ENCODE results near the gene TBR1.

DNA sequence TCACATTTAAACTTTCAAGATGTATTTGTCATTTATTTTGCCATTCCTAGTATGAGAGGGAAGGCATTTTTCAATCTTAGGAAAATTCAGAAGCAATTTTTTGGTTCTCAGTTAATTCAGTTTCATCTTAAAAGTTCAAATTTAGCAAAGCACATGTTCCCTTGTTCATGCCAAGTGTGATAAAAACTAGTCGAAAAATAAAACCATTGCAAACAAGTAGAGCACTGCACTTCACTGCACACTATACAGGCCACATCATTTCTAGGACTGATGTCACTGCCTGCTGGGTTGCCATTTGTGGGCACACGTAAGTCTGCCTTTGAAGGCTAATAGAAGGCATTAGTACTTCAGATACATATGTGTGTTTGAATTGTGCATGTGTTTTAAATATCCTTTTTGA lies 14.3 kb downstream of the TBR1 start:
- TF ChIP-seq CTCF (IDR thresholded peaks at IDR 0.05) = no peak
- no peak for TF ChIP-seq POLR2A (IDR thresholded peaks at IDR 0.05)
- TF ChIP-seq POLR2AphosphoS5 (IDR thresholded peaks at IDR 0.05) = no peak
